ENCODE measurements around the gene MMRN1. TPM values are rescaled to one million over a fixed set of nuclear protein-coding genes. Genes with fewer than 3 reads are reported as not detected.

Gene MMRN1
- total RNA-seq, 1 experiment from 2014 or later = not detected

DNA sequence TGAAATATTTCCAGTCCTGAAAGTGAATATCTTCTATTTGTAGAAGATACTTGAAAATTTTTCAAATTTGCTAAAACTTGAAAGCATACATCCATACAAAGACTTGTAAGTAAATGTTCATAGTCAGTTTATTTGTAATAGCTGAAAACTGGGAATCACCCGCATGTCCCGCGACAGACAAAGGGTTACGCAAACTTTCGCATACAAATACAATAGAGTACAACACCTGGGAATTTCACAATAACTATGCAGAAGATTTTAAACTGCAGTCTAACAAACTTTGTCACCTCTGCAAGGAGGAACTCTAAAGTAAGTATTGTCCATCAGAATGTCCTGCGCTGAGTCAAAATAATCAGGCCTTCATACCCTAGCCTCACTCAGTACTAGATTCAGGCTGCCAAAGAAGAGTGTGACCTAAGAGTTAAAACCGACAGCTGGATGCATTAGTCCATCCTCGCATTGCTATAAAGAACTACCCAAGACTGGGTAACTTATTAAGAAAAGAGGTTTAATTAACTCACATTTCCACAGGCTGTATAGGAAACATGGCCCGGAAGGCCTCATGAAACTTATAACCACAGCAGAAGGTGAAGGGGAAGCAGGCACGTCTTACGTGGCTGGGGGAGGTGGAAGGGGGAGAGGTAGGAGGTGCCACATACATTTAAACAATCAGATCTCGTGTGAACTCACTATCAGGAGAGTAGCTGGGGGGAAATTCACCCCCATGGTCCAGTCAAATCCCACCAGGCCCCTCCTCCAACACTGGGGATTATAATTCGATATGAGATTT lies 60.4 kb downstream of the MMRN1 start:
- Histone ChIP-seq H3K36me3 (ENCODE audit: control insufficient read depth, insufficient read depth, low read length) (no peaks in the 10 kb centered on the region), H3K27ac (ENCODE audit: low read length) (no peak overlapping the region), H3K9me3 (ENCODE audit: control insufficient read depth, insufficient read depth, low read depth, low read length) (no peaks in the 10 kb centered on the region), H3K4me1 (ENCODE audit: control insufficient read depth, insufficient read depth, low read length) (no peaks in the 10 kb centered on the region), H3K27me3 (ENCODE audit: control insufficient read depth, insufficient read depth, low read length) (no peaks in the 10 kb centered on the region), H3K4me3 (ENCODE audit: low read depth in 2 of 2, low read length in 2 of 2) (no peak overlapping the region)
- intact Hi-C loops (cut with micrococcal nuclease; ENCODE audit: unreplicated experiment) = loop anchor here (10.0 kb wide), 1 partner anchor 340 kb away; no protein-coding TSS in a partner anchor
- BruUV-seq (replicated peaks) = no TSS peak
- ChIA-PET CTCF (no interaction called here), POLR2A (no interaction called here)
- ATAC-seq (no peak), DNase-seq (ENCODE audit: low read depth, low spot score) (no peak)
- in situ Hi-C loops (cut with HindIII; ENCODE audit: low pct_unique_long_range_greater_than_20kb, low sequenced_read_pairs) = no loop called here
- TF ChIP-seq, protein P1, sequence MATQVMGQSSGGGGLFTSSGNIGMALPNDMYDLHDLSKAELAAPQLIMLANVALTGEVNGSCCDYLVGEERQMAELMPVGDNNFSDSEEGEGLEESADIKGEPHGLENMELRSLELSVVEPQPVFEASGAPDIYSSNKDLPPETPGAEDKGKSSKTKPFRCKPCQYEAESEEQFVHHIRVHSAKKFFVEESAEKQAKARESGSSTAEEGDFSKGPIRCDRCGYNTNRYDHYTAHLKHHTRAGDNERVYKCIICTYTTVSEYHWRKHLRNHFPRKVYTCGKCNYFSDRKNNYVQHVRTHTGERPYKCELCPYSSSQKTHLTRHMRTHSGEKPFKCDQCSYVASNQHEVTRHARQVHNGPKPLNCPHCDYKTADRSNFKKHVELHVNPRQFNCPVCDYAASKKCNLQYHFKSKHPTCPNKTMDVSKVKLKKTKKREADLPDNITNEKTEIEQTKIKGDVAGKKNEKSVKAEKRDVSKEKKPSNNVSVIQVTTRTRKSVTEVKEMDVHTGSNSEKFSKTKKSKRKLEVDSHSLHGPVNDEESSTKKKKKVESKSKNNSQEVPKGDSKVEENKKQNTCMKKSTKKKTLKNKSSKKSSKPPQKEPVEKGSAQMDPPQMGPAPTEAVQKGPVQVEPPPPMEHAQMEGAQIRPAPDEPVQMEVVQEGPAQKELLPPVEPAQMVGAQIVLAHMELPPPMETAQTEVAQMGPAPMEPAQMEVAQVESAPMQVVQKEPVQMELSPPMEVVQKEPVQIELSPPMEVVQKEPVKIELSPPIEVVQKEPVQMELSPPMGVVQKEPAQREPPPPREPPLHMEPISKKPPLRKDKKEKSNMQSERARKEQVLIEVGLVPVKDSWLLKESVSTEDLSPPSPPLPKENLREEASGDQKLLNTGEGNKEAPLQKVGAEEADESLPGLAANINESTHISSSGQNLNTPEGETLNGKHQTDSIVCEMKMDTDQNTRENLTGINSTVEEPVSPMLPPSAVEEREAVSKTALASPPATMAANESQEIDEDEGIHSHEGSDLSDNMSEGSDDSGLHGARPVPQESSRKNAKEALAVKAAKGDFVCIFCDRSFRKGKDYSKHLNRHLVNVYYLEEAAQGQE (IDR thresholded peaks at IDR 0.05; ENCODE audit: insufficient read depth in 1 of 2, low read depth in 2 of 2, low read length in 1 of 2) = no peak
- TF ChIP-seq, protein P2, sequence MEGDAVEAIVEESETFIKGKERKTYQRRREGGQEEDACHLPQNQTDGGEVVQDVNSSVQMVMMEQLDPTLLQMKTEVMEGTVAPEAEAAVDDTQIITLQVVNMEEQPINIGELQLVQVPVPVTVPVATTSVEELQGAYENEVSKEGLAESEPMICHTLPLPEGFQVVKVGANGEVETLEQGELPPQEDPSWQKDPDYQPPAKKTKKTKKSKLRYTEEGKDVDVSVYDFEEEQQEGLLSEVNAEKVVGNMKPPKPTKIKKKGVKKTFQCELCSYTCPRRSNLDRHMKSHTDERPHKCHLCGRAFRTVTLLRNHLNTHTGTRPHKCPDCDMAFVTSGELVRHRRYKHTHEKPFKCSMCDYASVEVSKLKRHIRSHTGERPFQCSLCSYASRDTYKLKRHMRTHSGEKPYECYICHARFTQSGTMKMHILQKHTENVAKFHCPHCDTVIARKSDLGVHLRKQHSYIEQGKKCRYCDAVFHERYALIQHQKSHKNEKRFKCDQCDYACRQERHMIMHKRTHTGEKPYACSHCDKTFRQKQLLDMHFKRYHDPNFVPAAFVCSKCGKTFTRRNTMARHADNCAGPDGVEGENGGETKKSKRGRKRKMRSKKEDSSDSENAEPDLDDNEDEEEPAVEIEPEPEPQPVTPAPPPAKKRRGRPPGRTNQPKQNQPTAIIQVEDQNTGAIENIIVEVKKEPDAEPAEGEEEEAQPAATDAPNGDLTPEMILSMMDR (IDR thresholded peaks at IDR 0.05) = no peak
- no peak for TF ChIP-seq POLR2AphosphoS5 (IDR thresholded peaks at IDR 0.05; ENCODE audit: low read depth, low read length)
- TF ChIP-seq TCF7L2 (IDR thresholded peaks at IDR 0.05; ENCODE audit: low read depth, low read length) = no peak
- TF ChIP-seq SIN3A (IDR thresholded peaks at IDR 0.05; ENCODE audit: borderline replicate concordance, insufficient read depth, low read depth, low read length) = no peak

DNA sequence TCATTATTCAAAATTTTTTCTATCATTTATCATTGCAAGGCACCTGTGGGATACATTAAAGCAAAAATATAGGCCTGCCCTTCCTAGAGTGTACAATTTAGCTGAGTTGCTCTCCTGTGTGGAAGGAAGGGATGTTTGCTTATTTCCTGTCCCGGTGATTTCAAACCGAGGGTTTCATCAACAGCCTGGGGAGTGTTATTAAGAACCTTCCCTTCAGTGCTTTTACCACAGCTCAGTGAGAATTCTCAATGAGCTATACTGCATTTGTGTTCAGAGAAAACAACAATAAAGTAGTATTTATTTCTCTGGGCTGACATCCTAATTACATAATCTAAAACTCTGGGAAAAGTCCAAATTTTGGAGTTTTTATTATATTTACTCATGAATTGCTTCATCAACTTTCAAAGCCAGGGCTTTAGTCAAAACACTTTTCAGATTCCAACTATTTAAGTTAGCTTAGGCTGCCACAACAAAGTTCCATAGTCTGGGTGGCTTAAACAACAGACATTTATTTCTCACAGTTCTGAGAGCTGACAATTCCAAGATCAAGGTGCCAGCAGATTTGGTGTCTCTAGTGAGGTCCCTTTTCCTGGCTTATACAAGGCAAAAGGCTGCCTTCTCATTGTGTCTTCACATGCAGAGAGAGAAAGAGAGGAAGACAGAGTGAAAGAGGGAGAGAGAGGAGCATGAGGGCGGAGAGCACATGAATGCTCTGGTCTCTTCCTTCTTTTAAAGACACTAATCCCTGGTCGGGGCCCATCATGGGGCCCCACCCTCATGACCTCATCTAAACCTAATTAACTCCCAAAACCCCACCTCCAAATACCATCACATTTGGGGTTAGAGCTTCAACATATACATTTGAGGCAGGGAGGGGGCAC lies 62.6 kb downstream of the MMRN1 start:
- POLR2A ChIA-PET = no interaction called here

More for the DNA sequence above, 62.6 kb downstream of the MMRN1 start:
- Histone ChIP-seq H3K4me1 (ENCODE audit: control insufficient read depth, insufficient read depth, low read length) (no peaks in the 10 kb centered on the region), H3K36me3 (ENCODE audit: control insufficient read depth, insufficient read depth, low read length) (no peaks in the 10 kb centered on the region), H3K27ac (ENCODE audit: low read length) (no peak overlapping the region), H3K27me3 (ENCODE audit: control insufficient read depth, insufficient read depth, low read length) (no peaks in the 10 kb centered on the region), H3K9me3 (ENCODE audit: control insufficient read depth, insufficient read depth, low read depth, low read length) (no peaks in the 10 kb centered on the region), H3K4me3 (ENCODE audit: low read depth in 2 of 2, low read length in 2 of 2) (no peak overlapping the region)
- in situ Hi-C loops (cut with HindIII; ENCODE audit: low pct_unique_long_range_greater_than_20kb, low sequenced_read_pairs) = no loop called here
- no TSS peak for BruUV-seq (replicated peaks)
- intact Hi-C loops (cut with micrococcal nuclease; ENCODE audit: unreplicated experiment) = loop anchor here (10.0 kb wide), 1 partner anchor 338 kb away; no protein-coding TSS in a partner anchor
- DNase-seq (ENCODE audit: low read depth, low spot score) (no peak), ATAC-seq (no peak)
- TF ChIP-seq, protein P2 (IDR thresholded peaks at IDR 0.05) = no peak
- TF ChIP-seq SIN3A (IDR thresholded peaks at IDR 0.05; ENCODE audit: borderline replicate concordance, insufficient read depth, low read depth, low read length) (no peak), TCF7L2 (IDR thresholded peaks at IDR 0.05; ENCODE audit: low read depth, low read length) (no peak), POLR2AphosphoS5 (IDR thresholded peaks at IDR 0.05; ENCODE audit: low read depth, low read length) (no peak)
- TF ChIP-seq, protein P1 (IDR thresholded peaks at IDR 0.05; ENCODE audit: insufficient read depth in 1 of 2, low read depth in 2 of 2, low read length in 1 of 2) = no peak
- CTCF ChIA-PET = no interaction called here
